GM12878 (cell line): Measurements from ENCODE around the gene PAX1. TPM values are rescaled to one million over a fixed set of nuclear protein-coding genes. Genes with fewer than 3 reads are reported as not detected.

Experiments
- ATAC-seq: fragments of 200-7000 bp; cut with Tn5 transposase; 3 replicates; pipeline ENCODE4 v1.9.1; 2020; ENCODE audit warnings: mild to moderate bottlenecking, moderate library complexity
- BruUV-seq: library from RNA; stranded (reverse); fragments of 400-500 nt; replicated peaks from 2 replicates; lab custom pipeline; 2021; lab: Mats Ljungman, UMichigan
- CTCF ChIA-PET: fragments of 300-600 bp; sonication (Branson Sonifier 250); formaldehyde crosslinking; extraction: SDS; loops from one replicate; lab custom pipeline; 2021; ENCODE audit warnings: inconsistent platforms; lab: Yijun Ruan, JAX
- POLR2A ChIA-PET: fragments of 350-600 bp; formaldehyde crosslinking; extraction: SDS; loops from one replicate; lab custom pipeline; 2021; ENCODE audit warnings: inconsistent platforms; lab: Charles Lee
- RAD21 ChIA-PET: fragments of 300-600 bp; sonication (Branson Sonifier 250); formaldehyde crosslinking; loops from one replicate; lab custom pipeline; 2023; ENCODE audit warnings: antibody characterized with exemption; ENCODE audit not compliant: unreplicated experiment; lab: Charles Lee
- SMC1A ChIA-PET: fragments of 300-600 bp; sonication (Branson Sonifier 250); formaldehyde crosslinking; loops from one replicate; lab custom pipeline; 2023; ENCODE audit not compliant: unreplicated experiment, uncharacterized antibody; lab: Charles Lee
- DNase-seq: peaks from one replicate; pipeline ENCODE4 v3.0.0-alpha.2; 2011; ENCODE audit warnings: low read depth, low spot score
- FAIRE-seq: peaks from 3 replicates; lab custom pipeline; 2011; peaks lifted over from hg19 to GRCh38; lab: Jason Lieb, UNC
- H2AFZ ChIP-seq: 2 replicates; pipeline ENCODE4 v1.6.0; 2011; ENCODE audit warnings: low read depth, low read length, control low read depth; ENCODE audit not compliant: control insufficient read depth
- H3K27ac ChIP-seq: 2 replicates; pipeline ENCODE4 v1.5.1; 2011; ENCODE audit warnings: control low read depth; ENCODE audit not compliant: control insufficient read depth, insufficient read depth
- H3K27me3 ChIP-seq, 2 experiments: replicated peaks in 1 of 2; 2 replicates each; pipeline versions ENCODE4 v1.6.0 to v1.6.1; 2011; ENCODE audit warnings: low read length in 1 of 2; ENCODE audit not compliant: control insufficient read depth in 2 of 2, insufficient read depth in 2 of 2
- H3K36me3 ChIP-seq, 2 experiments: 2 replicates each; pipeline ENCODE4 v1.5.1; 2011; ENCODE audit warnings: low read length in 1 of 2; ENCODE audit not compliant: control insufficient read depth in 2 of 2, insufficient read depth in 2 of 2
- H3K4me1 ChIP-seq: 2 replicates; pipeline ENCODE4 v1.6.1; 2011; ENCODE audit warnings: mild to moderate bottlenecking, low read length, moderate library complexity, mixed read lengths; ENCODE audit not compliant: control insufficient read depth, insufficient read depth
- H3K4me2 ChIP-seq: 2 replicates; pipeline ENCODE4 v1.6.0; 2011; ENCODE audit warnings: control low read depth; ENCODE audit not compliant: control insufficient read depth, insufficient read depth
- H3K4me3 ChIP-seq: fragments of 200-600 bp; sonication (generic); 2 replicates; pipeline ENCODE4 v1.5.1; 2016
- H3K79me2 ChIP-seq: 2 replicates; pipeline ENCODE4 v1.6.0; 2011; ENCODE audit warnings: low read length; ENCODE audit not compliant: control insufficient read depth, insufficient read depth
- H3K9ac ChIP-seq: 2 replicates; pipeline ENCODE4 v1.8.0; 2011; ENCODE audit warnings: low read length, control low read depth, mixed read lengths; ENCODE audit not compliant: control insufficient read depth, insufficient read depth
- H3K9me3 ChIP-seq: replicated peaks from 3 replicates; pipeline ENCODE4 v1.5.1; 2011; ENCODE audit warnings: mild to moderate bottlenecking, low read length; ENCODE audit not compliant: control insufficient read depth, insufficient read depth
- H4K20me1 ChIP-seq: 2 replicates; pipeline ENCODE4 v1.6.0; 2011; ENCODE audit not compliant: control insufficient read depth, insufficient read depth
- SUZ12 ChIP-seq: fragments of 200-600 bp; sonication (generic); IDR thresholded peaks from one replicate; pipeline ENCODE4 v1.6.1; 2018; ENCODE audit warnings: antibody characterized with exemption, mild to moderate bottlenecking; ENCODE audit not compliant: unreplicated experiment
- WGBS: methylation state at CpG from one replicate; pipeline ENCODE4 v1.1.6; 2016; ENCODE audit warnings: low lambda C conversion rate; ENCODE audit not compliant: insufficient replicate concordance, insufficient coverage; ENCODE audit errors: missing lambda C conversion rate; 5-methylcytosine and 5-hydroxymethylcytosine counted together
- in situ Hi-C: fragments of 300-500 bp; cut with MboI; formaldehyde crosslinking; loops from 9 replicates; pipeline ENCODE4 v1.14.3; 2018; ENCODE audit warnings: mixed read lengths
- intact Hi-C: fragments of 100-400 bp; cut with micrococcal nuclease; formaldehyde crosslinking; loops from one replicate; pipeline ENCODE4 v1.14.2; 2022; ENCODE audit not compliant: unreplicated experiment
- polyA plus RNA-seq, 11 experiments: library from polyadenylated mRNA; depleted of rRNA in 4 of 11; unstranded in 6 of 11; stranded (reverse) in 5 of 11; fragments of >200 nt; fragmentation: Nextera tagmentation in 4 of 11; fragmentation: Illumina TruSeq in 1 of 11; extraction: Ambion mirVana in 4 of 11; extraction: Trizol in 1 of 11; gene quantifications; 1 replicate in 1 of 11; 2 replicates in 10 of 11; pipeline versions ENCODE4 v1.2.1 to v1.2.3, GENCODE V29; 2011 to 2016; ENCODE audit warnings: inconsistent platforms in 2 of 11, missing spikeins in 2 of 11, low read depth in 1 of 11
- total RNA-seq, 4 experiments: library from RNA; depleted of rRNA in 3 of 4; stranded (reverse); fragments of >200 nt in 3 of 4; fragmentation: Illumina TruSeq in 1 of 4; extraction: Trizol in 1 of 4; gene quantifications; 2 replicates each; pipeline versions ENCODE4 v1.2.1 to v1.2.3, GENCODE V29; 2013 to 2021
- TF ChIP-seq, protein P1 (sequence below): IDR thresholded peaks from 2 replicates; pipeline ENCODE4 v1.6.1; 2012; ENCODE audit warnings: low read depth, low read length, improper control_type of control experiment
- TF ChIP-seq, protein P2 (sequence below): fragments of 450-650 bp; IDR thresholded peaks from 2 replicates; pipeline ENCODE4 v1.6.1; 2017; ENCODE audit warnings: mild to moderate bottlenecking, low read depth, inconsistent platforms; ENCODE audit not compliant: poor library complexity, severe bottlenecking
- TF ChIP-seq, protein P3 (sequence below): fragments of 450-650 bp; formaldehyde crosslinking; IDR thresholded peaks from 2 replicates; pipeline ENCODE4 v1.4.0; 2020; ENCODE audit warnings: mild to moderate bottlenecking, moderate library complexity

The PAX1 gene
- total and polyA plus RNA-seq, 10 of the 15 experiments (the other 5 are each of a cell fraction or from before 2014, with no cell fraction given), result not detected

DNA sequence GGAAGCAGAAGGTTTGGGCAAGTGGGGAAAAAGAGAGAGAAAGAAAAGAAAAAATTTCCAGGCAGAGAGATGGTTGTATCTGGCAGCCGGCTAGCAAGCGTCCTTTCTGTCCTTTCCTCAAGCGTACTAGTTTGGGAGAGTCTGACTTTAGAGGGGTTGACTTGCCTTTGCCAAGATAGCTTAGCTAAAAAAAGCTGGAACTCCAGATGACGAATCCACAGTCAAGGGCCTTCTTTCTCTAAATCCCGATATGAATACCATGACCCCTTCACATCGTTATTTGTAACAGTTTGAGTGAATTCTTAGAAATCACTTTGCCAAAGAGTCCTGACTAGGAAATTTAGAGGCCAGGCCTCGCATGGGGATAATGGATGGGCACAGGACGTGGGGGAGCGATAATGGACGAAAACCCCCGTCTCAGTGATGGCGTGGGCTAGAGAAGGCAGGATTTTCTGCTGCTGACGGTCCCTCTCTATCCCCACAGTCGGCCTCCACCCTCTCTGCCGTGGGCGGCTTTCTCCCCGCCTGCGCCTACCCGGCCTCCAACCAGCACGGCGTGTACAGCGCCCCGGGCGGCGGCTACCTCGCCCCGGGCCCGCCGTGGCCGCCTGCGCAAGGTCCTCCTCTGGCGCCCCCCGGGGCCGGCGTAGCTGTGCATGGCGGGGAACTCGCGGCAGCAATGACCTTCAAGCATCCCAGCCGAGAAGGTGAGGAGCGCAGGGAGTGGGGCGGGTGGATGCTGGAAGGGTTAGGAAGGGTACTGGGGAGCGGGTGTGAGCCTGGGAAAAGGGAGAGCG, 3.5 kb downstream of the PAX1 start:
- Histone ChIP-seq H3K27me3 (peaks cover 7 to 19% of the 10 kb centered on the region in 2 experiments), H3K4me2 (no peak overlapping the region), H2AFZ (no peak overlapping the region), H3K9me3 (no peaks in the 10 kb centered on the region; the same call in 2 of the 3 replicates), H3K79me2 (no peaks in the 10 kb centered on the region), H3K4me1 (no peaks in the 10 kb centered on the region), H3K36me3 (no peaks in the 10 kb centered on the region), H4K20me1 (no peaks in the 10 kb centered on the region), H3K4me3 (no peak overlapping the region), H3K27ac (no peak overlapping the region), H3K9ac (no peak overlapping the region)
- ATAC-seq (no peak), FAIRE-seq (no peak), DNase-seq (no peak)
- no TSS peak for BruUV-seq
- ChIA-PET POLR2A (no interaction called here), CTCF (interaction anchor here (1.3 kb wide), 1 partner anchor 10 kb away, joined by 6 read pairs; no protein-coding TSS in a partner anchor), SMC1A (no interaction called here), RAD21 (no interaction called here)
- peak; percentile 55 for TF ChIP-seq SUZ12
- TF ChIP-seq, protein P1, sequence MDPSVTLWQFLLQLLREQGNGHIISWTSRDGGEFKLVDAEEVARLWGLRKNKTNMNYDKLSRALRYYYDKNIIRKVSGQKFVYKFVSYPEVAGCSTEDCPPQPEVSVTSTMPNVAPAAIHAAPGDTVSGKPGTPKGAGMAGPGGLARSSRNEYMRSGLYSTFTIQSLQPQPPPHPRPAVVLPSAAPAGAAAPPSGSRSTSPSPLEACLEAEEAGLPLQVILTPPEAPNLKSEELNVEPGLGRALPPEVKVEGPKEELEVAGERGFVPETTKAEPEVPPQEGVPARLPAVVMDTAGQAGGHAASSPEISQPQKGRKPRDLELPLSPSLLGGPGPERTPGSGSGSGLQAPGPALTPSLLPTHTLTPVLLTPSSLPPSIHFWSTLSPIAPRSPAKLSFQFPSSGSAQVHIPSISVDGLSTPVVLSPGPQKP, result no peak
- TF ChIP-seq, protein P2, sequence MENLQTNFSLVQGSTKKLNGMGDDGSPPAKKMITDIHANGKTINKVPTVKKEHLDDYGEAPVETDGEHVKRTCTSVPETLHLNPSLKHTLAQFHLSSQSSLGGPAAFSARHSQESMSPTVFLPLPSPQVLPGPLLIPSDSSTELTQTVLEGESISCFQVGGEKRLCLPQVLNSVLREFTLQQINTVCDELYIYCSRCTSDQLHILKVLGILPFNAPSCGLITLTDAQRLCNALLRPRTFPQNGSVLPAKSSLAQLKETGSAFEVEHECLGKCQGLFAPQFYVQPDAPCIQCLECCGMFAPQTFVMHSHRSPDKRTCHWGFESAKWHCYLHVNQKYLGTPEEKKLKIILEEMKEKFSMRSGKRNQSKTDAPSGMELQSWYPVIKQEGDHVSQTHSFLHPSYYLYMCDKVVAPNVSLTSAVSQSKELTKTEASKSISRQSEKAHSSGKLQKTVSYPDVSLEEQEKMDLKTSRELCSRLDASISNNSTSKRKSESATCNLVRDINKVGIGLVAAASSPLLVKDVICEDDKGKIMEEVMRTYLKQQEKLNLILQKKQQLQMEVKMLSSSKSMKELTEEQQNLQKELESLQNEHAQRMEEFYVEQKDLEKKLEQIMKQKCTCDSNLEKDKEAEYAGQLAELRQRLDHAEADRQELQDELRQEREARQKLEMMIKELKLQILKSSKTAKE, result no peak
- TF ChIP-seq, protein P3, sequence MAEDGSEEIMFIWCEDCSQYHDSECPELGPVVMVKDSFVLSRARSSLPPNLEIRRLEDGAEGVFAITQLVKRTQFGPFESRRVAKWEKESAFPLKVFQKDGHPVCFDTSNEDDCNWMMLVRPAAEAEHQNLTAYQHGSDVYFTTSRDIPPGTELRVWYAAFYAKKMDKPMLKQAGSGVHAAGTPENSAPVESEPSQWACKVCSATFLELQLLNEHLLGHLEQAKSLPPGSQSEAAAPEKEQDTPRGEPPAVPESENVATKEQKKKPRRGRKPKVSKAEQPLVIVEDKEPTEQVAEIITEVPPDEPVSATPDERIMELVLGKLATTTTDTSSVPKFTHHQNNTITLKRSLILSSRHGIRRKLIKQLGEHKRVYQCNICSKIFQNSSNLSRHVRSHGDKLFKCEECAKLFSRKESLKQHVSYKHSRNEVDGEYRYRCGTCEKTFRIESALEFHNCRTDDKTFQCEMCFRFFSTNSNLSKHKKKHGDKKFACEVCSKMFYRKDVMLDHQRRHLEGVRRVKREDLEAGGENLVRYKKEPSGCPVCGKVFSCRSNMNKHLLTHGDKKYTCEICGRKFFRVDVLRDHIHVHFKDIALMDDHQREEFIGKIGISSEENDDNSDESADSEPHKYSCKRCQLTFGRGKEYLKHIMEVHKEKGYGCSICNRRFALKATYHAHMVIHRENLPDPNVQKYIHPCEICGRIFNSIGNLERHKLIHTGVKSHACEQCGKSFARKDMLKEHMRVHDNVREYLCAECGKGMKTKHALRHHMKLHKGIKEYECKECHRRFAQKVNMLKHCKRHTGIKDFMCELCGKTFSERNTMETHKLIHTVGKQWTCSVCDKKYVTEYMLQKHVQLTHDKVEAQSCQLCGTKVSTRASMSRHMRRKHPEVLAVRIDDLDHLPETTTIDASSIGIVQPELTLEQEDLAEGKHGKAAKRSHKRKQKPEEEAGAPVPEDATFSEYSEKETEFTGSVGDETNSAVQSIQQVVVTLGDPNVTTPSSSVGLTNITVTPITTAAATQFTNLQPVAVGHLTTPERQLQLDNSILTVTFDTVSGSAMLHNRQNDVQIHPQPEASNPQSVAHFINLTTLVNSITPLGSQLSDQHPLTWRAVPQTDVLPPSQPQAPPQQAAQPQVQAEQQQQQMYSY, result no peak
- in situ Hi-C loops, result no loop called here
- 23% methylated on average over 35 of the region's 43 CpGs for WGBS
- intact Hi-C loops, result no loop called here
